Activated T-helper 9 cell treated with anti-CD3 and anti-CD28 coated beads, Interleukin-2, amount 50 U/mL, for 16 hours (primary cell): Measurements from ENCODE around the gene RIN3.
A peak's percentile ranks its signal among the peaks of the same experiment; 100 is the strongest.

Experiments
- DNase-seq: peaks from one replicate; pipeline ENCODE4 v3.0.0-alpha.2; 2020; ENCODE audit warnings: low read depth

Gene RIN3

GRCh38 chr14:92714739-92715307 is 201.2 kb downstream of the RIN3 start:
- peak; percentile 70 for DNase-seq

- no peak for DNase-seq
These were observed 202.6 kb downstream of the RIN3 start for GRCh38 chr14:92716131-92716530.

GRCh38 chr14:92717571-92718042 is 204.0 kb downstream of the RIN3 start:
- no peak for DNase-seq

- DNase-seq, result no peak
These were observed 205.1 kb downstream of the RIN3 start for GRCh38 chr14:92718664-92719063.

- DNase-seq, result no peak
These were observed 205.8 kb downstream of the RIN3 start for GRCh38 chr14:92719421-92719820.

- DNase-seq, result no peak
These were observed 206.3 kb downstream of the RIN3 start for GRCh38 chr14:92719890-92720323.

- no peak for DNase-seq
These were observed 211.1 kb downstream of the RIN3 start for GRCh38 chr14:92724516-92725340.

- DNase-seq, result no peak
These were observed 212.8 kb downstream of the RIN3 start for GRCh38 chr14:92726135-92726932.

- no peak for DNase-seq
These were observed 213.3 kb downstream of the RIN3 start for GRCh38 chr14:92726933-92727262.

- no peak for DNase-seq
These were observed 215.3 kb downstream of the RIN3 start for GRCh38 chr14:92728759-92729364.

- no peak for DNase-seq
These were observed 216.2 kb downstream of the RIN3 start for GRCh38 chr14:92729634-92730358.

GRCh38 chr14:92731622-92732115 is 218.1 kb downstream of the RIN3 start:
- DNase-seq, result no peak

GRCh38 chr14:92733007-92733406 is 219.4 kb downstream of the RIN3 start:
- no peak for DNase-seq

- no peak for DNase-seq
These were observed 221.0 kb downstream of the RIN3 start for GRCh38 chr14:92734618-92735017.

GRCh38 chr14:92735344-92735743 is 221.8 kb downstream of the RIN3 start:
- DNase-seq, result no peak

GRCh38 chr14:92737206-92737605 is 223.6 kb downstream of the RIN3 start:
- no peak for DNase-seq

- DNase-seq, result no peak
These were observed 224.1 kb downstream of the RIN3 start for GRCh38 chr14:92737619-92738188.
